ENCODE data around the gene GLI1.

GLI1 gene

DNA sequence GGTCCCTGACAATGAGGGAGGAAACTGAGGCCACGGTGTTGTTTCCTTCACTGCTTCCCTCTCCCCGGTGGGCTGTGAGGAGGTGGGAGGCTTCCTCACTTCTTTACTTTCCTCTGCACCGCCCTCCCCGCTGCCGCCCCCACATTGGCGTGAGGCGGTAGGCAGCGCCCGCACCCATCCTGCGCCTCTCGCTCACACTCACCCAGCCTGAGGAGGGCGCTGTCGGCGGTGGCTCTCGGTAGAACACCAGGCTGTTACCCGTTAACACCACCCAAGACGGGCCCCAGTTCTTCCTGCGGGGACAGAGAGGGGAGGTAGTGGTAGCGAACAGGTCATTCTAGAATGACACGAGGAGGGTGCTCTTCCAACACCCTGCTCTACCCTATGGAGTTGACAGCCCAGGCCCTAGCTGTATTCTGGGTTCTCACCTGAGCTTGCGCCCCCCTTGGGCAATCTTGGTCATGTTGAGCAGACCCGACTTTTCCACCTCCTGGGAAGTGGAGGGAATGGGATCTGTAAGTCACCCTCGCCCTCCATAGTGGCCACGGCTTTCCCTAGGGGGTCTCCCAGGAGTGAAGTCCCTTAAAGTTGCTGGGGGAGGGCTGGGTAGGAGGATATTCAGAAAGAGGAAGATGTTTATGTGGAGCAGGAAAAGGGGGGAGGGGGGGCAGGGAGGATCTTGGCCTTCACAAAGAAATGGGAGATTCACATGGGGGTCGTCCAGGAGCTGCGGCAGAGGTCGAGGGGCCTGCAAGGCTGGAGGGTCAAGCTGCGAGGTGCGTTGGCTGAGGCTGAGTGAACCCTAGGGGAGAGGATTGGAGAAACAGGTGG lies 16.8 kb downstream of the GLI1 start:
- peak overlapping the region; percentile 97 for H3K27ac Mint-ChIP-seq (ENCODE audit: low read depth)
- peaks cover 71% of the 10 kb centered on the region for H3K36me3 Mint-ChIP-seq (ENCODE audit: insufficient read depth)
- peaks cover 86% of the 10 kb centered on the region for H3K4me1 Mint-ChIP-seq
- no peaks in the 10 kb centered on the region for H3K9me3 Mint-ChIP-seq
- no peaks in the 10 kb centered on the region for H3K27me3 Mint-ChIP-seq
- no peak for ATAC-seq (replicated peaks; ENCODE audit: extremely low read depth, poor library complexity, severe bottlenecking)
- peak in 1 of 2 donors; percentile 67 for DNase-seq (ENCODE audit: low spot score in 2 of 2)
- peak overlapping the region; percentile 96 for H3K4me3 Mint-ChIP-seq

DNA sequence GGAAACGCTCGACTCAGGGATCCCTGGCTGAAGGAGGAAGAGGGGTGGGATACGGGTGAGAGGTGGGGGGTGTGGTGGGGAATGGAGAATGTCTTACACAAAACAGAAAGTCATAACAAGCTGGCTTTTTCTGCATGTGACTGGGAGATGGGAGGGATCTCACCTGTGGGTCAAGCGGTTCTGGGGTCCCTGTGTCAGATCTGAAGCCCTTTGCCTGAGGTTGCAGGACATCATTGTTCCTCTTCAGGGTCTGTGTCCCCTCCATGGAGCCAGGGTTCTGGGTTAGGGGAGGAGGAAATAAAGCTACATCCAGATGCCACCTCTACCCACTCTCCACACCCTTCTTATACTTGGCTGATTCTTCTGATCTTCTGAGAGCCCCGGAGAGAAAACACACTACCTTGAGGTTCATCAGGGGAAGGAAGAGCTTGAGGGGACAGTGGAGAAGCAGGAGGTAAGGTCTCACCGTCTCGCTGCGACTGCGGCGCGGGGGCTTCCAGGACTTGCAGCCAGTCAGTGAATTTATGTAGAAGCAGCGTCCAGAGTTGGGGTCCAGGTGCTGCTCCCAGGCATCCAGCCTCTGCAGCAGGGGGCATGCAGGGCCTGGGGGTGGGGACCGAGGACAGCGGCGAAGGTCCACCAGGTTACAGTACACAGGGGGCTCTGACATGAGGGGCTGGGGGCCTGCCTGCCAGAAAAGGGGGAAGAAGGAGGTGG lies 17.6 kb downstream of the GLI1 start:
- H3K4me3 Mint-ChIP-seq, result peak overlapping the region; percentile 96
- H3K4me1 Mint-ChIP-seq, result peaks cover 84% of the 10 kb centered on the region
- ATAC-seq (replicated peaks; ENCODE audit: extremely low read depth, poor library complexity, severe bottlenecking) (no peak), DNase-seq (ENCODE audit: low spot score in 2 of 2) (no peak)
- peak overlapping the region; percentile 97 for H3K27ac Mint-ChIP-seq (ENCODE audit: low read depth)
- no peaks in the 10 kb centered on the region for H3K27me3 Mint-ChIP-seq
- H3K36me3 Mint-ChIP-seq (ENCODE audit: insufficient read depth), result peaks cover 63% of the 10 kb centered on the region
- H3K9me3 Mint-ChIP-seq, result no peaks in the 10 kb centered on the region

DNA sequence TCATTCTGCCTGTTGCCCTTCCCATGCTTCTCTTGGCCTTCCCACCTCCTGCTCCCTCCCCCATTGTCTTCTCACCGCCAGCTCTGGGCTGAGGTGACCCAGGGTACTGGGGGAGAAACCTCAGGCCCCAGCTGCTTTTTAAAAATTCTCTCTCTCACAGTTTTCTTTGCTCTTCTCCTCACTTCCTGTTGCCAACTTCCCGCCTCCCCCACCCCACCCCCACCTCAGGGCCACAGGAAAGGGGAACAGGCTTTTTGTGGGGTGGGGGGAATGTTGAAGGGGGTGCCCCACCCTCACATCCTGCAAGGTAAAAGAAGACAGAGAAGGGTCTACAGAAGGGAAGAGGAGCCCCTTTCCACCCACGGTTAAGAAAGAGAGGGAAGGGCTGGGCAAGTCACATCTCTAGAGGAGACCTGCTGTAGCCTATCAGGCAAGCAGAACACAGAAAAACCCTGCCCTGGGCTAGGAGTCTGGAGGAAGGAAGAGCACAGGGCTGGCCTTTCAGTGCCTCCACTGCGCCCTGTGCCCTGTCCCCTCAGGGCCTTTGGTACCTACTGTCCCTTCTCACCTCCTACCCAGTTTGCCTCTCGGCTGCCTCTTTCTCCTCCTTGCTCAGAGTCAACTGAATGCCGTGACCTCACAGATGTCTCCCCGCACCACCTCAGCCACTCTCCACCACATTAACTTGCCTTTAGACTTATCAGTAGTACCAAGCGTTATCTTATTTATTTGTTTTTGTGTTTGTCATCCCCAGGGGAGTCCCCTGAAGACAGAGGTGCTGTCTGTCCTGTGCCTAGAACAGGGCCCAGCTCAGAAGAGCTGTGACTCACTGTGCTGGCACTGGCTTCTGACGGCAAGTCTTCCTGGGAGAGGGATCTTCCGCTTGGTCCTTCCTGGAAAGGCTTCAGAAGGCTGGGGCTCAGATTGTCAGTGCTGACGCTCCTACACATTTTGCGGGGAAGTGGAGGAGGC lies 18.4 kb downstream of the GLI1 start:
- peak in 1 of 2 donors; percentile 54 for DNase-seq (ENCODE audit: low spot score in 2 of 2)
- Mint-ChIP-seq H3K27ac (ENCODE audit: low read depth) (peak overlapping the region; percentile 97), H3K27me3 (no peaks in the 10 kb centered on the region), H3K9me3 (no peaks in the 10 kb centered on the region), H3K36me3 (ENCODE audit: insufficient read depth) (peaks cover 61% of the 10 kb centered on the region), H3K4me3 (peak overlapping the region; percentile 96), H3K4me1 (peaks cover 79% of the 10 kb centered on the region)
- peak; percentile 33 for ATAC-seq (replicated peaks; ENCODE audit: extremely low read depth, poor library complexity, severe bottlenecking)

DNA sequence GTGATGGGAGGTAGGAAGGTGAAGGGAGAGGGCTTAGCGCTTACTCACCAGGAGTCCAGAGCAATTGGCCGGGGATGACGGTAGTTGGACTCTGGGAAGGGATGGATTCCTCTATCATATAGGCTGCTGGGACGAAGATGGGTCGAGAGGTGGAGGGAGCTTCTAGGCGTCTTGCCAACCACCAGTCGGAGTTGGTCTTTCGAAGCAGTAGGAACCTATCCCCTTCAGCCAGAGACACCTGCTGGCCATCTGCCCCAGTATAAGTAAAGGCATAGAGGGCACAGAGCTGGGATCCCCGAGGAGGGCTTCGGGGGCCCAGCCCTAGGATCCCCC lies 19.4 kb downstream of the GLI1 start:
- H3K36me3 Mint-ChIP-seq (ENCODE audit: insufficient read depth), result peaks cover 51% of the 10 kb centered on the region
- peak overlapping the region; percentile 97 for H3K27ac Mint-ChIP-seq (ENCODE audit: low read depth)
- no peaks in the 10 kb centered on the region for H3K9me3 Mint-ChIP-seq
- peaks cover 70% of the 10 kb centered on the region for H3K4me1 Mint-ChIP-seq
- DNase-seq (ENCODE audit: low spot score in 2 of 2), result no peak
- ATAC-seq (replicated peaks; ENCODE audit: extremely low read depth, poor library complexity, severe bottlenecking), result no peak
- peak overlapping the region; percentile 96 for H3K4me3 Mint-ChIP-seq
- no peaks in the 10 kb centered on the region for H3K27me3 Mint-ChIP-seq

DNA sequence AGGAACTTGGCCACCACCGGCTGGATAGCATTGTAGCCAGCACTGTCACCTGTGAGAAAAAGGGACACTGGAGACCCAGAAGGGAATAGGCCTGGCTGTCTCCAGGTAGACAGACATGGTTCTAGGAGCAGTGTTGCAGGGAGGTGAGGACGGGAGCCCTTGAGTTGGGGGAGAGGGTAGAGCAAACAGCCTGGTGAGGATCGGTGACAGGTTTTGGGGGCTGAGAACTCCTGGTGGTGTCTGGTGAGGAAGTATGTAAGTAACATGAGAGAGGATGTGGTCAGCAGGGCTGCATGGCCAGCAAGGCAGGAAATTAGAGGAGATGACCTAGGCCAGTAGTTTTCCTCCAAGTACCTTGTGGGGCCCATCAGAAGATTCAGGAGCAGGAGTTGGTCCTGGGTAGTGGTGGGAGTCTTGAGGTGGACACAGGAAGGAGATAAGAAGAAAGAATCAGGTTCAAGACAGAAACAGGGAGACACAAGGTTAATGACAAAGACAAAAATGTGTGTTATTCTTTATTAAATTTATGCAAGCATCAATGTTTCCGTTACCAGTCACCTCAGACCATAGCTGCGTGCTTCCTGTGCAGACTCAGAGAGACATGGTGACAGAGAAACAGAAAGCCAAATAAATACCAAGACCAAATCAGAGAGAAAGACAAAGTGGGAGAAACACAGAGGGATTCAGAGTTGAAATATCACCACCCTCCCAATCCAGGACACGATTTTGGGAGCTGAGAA lies 20.0 kb downstream of the GLI1 start, which contains the start of gene ARHGAP9:
TSS of gene ARHGAP9 (minus strand) at position 491 of the 740 bp plus-strand sequence. CDS start at position 31, 460 bp downstream.
- H3K27ac Mint-ChIP-seq (ENCODE audit: low read depth), result peak within 1 kb of the TSS; percentile 97
- H3K27me3 Mint-ChIP-seq, result no peaks in the 10 kb centered on the region
- peak; percentile 77 for ATAC-seq (replicated peaks; ENCODE audit: extremely low read depth, poor library complexity, severe bottlenecking)
- no peaks in the 10 kb centered on the region for H3K9me3 Mint-ChIP-seq
- peak in 1 of 2 donors; percentile 70 for DNase-seq (ENCODE audit: low spot score in 2 of 2)
- H3K4me3 Mint-ChIP-seq, result peak within 1 kb of the TSS; percentile 96
- peaks cover 65% of the 10 kb centered on the region for H3K4me1 Mint-ChIP-seq
- peaks cover 46% of the 10 kb centered on the region for H3K36me3 Mint-ChIP-seq (ENCODE audit: insufficient read depth)

DNA sequence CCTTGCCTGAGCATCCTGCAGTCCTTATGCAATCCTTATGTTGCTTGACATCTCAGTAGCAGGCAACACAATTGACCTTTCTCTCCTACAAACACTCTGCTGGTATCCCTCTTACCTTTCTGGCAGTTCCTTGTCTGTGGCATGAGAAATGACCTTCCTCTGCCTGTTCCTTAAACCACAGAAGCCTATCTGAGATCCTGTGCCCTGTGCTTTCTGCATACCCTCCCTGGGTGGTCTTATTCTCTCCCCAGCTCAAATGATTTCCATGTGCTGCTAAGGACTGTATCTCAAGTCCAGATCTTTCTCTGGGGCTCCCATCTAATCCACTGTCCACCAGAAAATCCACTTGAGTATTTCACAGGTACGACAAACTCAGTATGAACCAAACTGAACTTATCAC lies 22.1 kb downstream of the GLI1 start:
- peak overlapping the region; percentile 97 for H3K27ac Mint-ChIP-seq (ENCODE audit: low read depth)
- H3K9me3 Mint-ChIP-seq, result no peaks in the 10 kb centered on the region
- no peaks in the 10 kb centered on the region for H3K27me3 Mint-ChIP-seq
- H3K36me3 Mint-ChIP-seq (ENCODE audit: insufficient read depth), result peaks cover 31% of the 10 kb centered on the region
- H3K4me1 Mint-ChIP-seq, result peaks cover 53% of the 10 kb centered on the region
- no peak for DNase-seq (ENCODE audit: low spot score in 2 of 2)
- peak overlapping the region; percentile 58 for H3K4me3 Mint-ChIP-seq
- ATAC-seq (replicated peaks; ENCODE audit: extremely low read depth, poor library complexity, severe bottlenecking), result no peak

DNA sequence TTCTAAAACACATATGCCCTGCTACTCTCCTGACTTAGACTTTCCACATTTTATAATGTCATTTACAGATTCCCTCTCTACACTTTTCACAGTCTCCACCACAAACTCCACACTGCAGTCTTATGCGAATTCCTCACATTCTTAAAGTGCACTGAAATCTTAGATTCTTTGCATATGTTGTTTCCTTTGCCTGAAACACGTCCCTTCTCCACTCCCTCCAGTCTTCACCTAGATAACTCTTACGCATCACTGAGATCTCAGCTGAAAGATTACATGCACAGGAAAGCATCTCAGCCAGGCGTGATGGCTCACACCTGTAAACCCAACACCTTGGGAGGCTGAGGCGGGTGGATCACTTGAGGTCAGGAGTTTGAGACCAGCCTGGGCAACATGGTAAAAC lies 23.9 kb downstream of the GLI1 start:
- ATAC-seq (replicated peaks; ENCODE audit: extremely low read depth, poor library complexity, severe bottlenecking) (no peak), DNase-seq (ENCODE audit: low spot score in 2 of 2) (no peak)
- Mint-ChIP-seq H3K36me3 (ENCODE audit: insufficient read depth) (peaks cover 23% of the 10 kb centered on the region), H3K27me3 (no peaks in the 10 kb centered on the region), H3K27ac (ENCODE audit: low read depth) (peak overlapping the region; percentile 8), H3K9me3 (no peaks in the 10 kb centered on the region), H3K4me3 (no peak overlapping the region), H3K4me1 (peaks cover 45% of the 10 kb centered on the region)

DNA sequence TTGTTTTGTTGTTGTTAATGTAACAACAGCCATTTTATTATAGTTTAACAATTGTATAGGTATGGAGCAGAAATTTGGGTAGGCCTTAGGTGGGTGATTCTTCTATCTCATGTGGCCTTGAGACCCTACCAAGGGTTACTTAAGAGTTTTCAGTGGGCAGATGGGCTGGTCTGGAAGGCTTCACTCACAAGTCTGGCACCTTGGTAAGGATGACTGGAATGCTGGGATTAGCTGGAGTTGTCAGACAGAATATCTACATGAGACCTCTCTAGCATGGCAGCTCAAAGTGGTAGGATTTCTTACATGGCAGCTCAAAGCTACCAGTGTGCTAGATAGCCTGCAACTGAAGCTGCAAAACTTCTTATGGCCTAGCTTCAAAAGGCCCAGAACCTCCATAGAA lies 26.1 kb downstream of the GLI1 start:
- no peaks in the 10 kb centered on the region for H3K9me3 Mint-ChIP-seq
- no peak for ATAC-seq (replicated peaks; ENCODE audit: extremely low read depth, poor library complexity, severe bottlenecking)
- DNase-seq (ENCODE audit: low spot score in 2 of 2), result no peak
- H3K4me3 Mint-ChIP-seq, result no peak overlapping the region
- no peaks in the 10 kb centered on the region for H3K27me3 Mint-ChIP-seq
- H3K36me3 Mint-ChIP-seq (ENCODE audit: insufficient read depth), result peaks cover 26% of the 10 kb centered on the region
- H3K4me1 Mint-ChIP-seq, result peaks cover 34% of the 10 kb centered on the region
- no peak overlapping the region for H3K27ac Mint-ChIP-seq (ENCODE audit: low read depth)

DNA sequence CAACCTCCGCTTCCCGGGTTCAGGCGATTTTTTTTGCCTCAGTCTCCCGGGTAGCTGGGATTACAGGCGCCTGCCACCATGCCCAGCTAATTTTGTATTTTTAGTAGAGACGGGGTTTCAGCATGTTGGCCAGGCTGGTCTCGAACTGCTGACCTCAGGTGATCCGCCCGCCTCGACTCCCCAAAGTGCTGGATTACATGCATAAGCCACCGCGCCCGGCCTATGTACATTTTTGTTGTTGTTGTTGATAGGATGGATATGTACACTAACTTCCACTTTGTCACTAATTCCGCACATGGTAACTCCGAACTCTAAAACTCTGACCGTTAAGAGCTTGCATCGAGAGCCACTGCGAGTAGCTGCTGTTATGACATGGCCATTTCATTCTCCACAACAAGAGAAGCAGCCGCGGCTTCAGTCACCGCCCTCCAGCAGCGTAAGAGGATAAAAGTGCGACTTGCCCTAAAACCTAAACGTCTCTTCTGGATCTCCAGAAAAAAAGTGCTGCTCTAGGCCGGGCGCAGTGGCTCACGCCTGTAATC lies 27.5 kb downstream of the GLI1 start:
- ATAC-seq (replicated peaks; ENCODE audit: extremely low read depth, poor library complexity, severe bottlenecking), result no peak
- Mint-ChIP-seq H3K4me3 (no peak overlapping the region), H3K36me3 (ENCODE audit: insufficient read depth) (peaks cover 38% of the 10 kb centered on the region), H3K9me3 (no peaks in the 10 kb centered on the region), H3K27ac (ENCODE audit: low read depth) (peak overlapping the region; percentile 90), H3K4me1 (peaks cover 27% of the 10 kb centered on the region), H3K27me3 (no peaks in the 10 kb centered on the region)
- DNase-seq (ENCODE audit: low spot score in 2 of 2), result no peak

DNA sequence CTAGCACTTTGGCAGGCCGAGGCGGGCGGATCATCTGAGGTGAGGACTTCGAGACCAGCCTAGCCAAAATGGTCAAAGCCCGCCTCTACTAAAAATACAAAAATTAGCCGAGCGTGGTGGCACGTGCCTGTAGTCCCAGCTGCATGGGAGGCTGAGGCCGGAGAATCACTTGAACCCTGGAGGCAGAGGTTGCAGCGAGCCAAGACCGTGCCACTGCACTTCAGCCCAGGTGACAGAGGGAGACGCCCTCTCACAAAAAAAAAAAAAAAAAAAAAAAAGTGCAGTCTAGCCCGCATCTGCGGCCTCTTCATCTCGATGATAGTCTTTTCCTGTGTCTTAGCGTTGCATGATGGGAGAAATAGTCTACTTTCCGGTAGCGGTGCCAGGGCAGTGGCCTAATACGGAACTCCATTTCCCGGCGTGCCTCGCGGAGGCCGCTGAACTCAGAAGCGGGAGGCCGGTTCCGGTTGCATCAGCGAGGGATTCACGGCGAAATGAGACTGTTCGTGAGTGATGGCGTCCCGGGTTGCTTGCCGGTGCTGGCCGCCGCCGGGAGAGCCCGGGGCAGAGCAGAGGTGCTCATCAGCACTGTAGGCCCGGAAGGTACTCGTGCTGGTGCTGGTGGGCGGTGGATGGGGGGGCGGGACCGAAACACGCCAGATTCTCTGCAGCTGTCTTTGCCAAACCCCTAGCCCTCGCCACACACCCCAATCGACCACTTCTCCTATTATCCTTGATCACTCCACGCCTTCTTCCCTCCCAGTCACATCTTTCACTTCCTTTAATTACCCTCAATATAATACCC lies 28.2 kb downstream of the GLI1 start, which contains the start of gene MARS1:
TSS of gene MARS1 (plus strand) at position 472 of the 805 bp plus-strand sequence. CDS start at position 495, 23 bp downstream.
- peaks cover 27% of the 10 kb centered on the region for H3K4me1 Mint-ChIP-seq
- H3K27me3 Mint-ChIP-seq, result no peaks in the 10 kb centered on the region
- peak within 1 kb of the TSS; percentile 94 for H3K4me3 Mint-ChIP-seq
- H3K9me3 Mint-ChIP-seq, result no peaks in the 10 kb centered on the region
- H3K27ac Mint-ChIP-seq (ENCODE audit: low read depth), result peak within 1 kb of the TSS; percentile 90
- H3K36me3 Mint-ChIP-seq (ENCODE audit: insufficient read depth), result peaks cover 43% of the 10 kb centered on the region
- ATAC-seq (replicated peaks; ENCODE audit: extremely low read depth, poor library complexity, severe bottlenecking) (peak; percentile 97), DNase-seq (ENCODE audit: low spot score in 2 of 2) (peak; percentile 72 to 86)
